AG04450 (cell line): ENCODE data around the gene GFOD1. TPM values are rescaled to one million over a fixed set of nuclear protein-coding genes. Genes with fewer than 3 reads are reported as not detected.

Source experiments
- CTCF ChIA-PET: fragments of 300-600, 350-600 bp; formaldehyde crosslinking; extraction: SDS; loops from one replicate; lab custom pipeline; 2022; ENCODE audit warnings: antibody characterized with exemption, inconsistent platforms; lab: Charles Lee
- POLR2A ChIA-PET: fragments of 350-600 bp; formaldehyde crosslinking; extraction: SDS; loops from one replicate; lab custom pipeline; 2021; ENCODE audit warnings: antibody characterized with exemption, inconsistent platforms; lab: Yijun Ruan, JAX
- DNase-seq: peaks from one replicate; pipeline ENCODE4 v3.0.0-alpha.2; 2011; ENCODE audit warnings: low read depth, low spot score
- H3K27ac ChIP-seq: one replicate; pipeline ENCODE4 v1.5.1; 2012; ENCODE audit warnings: low read depth, low read length, control low read depth
- H3K27me3 ChIP-seq: one replicate; pipeline ENCODE4 v1.6.0; 2012; ENCODE audit warnings: low read length; ENCODE audit not compliant: control insufficient read depth, insufficient read depth
- H3K4me3 ChIP-seq: 2 replicates; pipeline ENCODE4 v1.5.1; 2011; ENCODE audit warnings: mild to moderate bottlenecking, low read depth, low read length, control low read depth
- H3K9me3 ChIP-seq: 2 replicates; pipeline ENCODE4 v1.5.1; 2012; ENCODE audit warnings: low read length; ENCODE audit not compliant: control insufficient read depth, insufficient read depth
- polyA plus RNA-seq: library from polyadenylated mRNA; depleted of rRNA; stranded (reverse); fragments of >200 nt; gene quantifications from 2 replicates; pipeline ENCODE4 v1.2.3, GENCODE V29; 2011
- TF ChIP-seq, protein P1 (sequence below): IDR thresholded peaks from 2 replicates; pipeline ENCODE4 v1.5.1; 2011; ENCODE audit warnings: low read depth, low read length, control low read depth, inconsistent platforms

The GFOD1 gene
- polyA plus RNA-seq, 1 experiment = 3.0 TPM

DNA sequence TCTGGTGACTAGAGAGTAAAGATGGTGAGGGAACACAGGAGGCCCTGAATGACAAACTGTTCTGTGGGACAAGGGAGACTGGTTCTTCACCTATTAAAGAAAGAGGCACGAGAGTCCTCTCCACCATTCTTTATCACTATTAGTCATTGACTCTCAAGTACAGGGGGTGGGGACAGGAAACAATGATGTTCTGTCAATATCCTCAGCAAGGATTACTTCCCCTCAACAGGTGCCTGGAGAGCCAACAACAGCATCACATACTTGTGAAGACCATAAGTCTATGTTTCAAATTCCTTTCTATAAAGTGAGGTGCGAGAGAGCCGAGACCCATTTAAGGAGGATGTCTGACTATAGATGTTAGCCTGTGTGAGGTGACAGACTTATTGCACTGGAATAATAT, 86.6 kb downstream of the GFOD1 start:
- no peak for DNase-seq
- CTCF ChIA-PET = no interaction called here

DNA sequence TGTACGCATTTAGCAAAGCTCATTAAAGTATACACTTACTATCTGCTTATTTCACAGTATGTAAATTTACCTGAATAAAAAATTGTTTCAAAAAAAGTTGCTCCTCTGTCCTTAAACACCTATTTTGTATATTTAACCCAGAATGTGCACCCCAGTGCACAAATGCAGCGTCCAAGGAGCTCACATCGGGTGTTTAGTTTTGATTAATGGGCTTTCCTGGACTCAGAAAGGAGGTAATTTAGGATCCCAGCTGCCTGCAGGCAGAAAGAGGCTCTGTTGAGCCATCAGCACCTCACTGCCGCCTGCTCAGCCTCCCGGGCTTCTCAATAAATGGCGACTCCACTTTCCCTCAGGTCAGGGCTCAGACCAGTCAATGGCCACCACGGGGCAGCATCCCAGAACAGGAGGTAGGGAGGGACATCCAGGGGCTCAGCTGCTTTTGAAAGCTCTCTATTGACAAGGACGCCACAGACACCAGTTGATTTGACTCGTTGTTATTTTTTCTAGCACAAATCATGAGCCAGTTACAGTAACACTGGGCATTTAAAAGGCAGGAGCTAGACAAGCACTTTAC, 88.9 kb downstream of the GFOD1 start:
- H3K27me3 ChIP-seq = no peaks in the 10 kb centered on the region
- CTCF ChIA-PET = interaction anchor here (0.6 to 1.3 kb wide), 5 partner anchors 44 to 177 kb away, joined by 3 to 5 read pairs (median 4); partner anchors contain the start of gene SIRT5

More for the DNA sequence above, 86.6 kb downstream of the GFOD1 start:
- TF ChIP-seq, protein P1, sequence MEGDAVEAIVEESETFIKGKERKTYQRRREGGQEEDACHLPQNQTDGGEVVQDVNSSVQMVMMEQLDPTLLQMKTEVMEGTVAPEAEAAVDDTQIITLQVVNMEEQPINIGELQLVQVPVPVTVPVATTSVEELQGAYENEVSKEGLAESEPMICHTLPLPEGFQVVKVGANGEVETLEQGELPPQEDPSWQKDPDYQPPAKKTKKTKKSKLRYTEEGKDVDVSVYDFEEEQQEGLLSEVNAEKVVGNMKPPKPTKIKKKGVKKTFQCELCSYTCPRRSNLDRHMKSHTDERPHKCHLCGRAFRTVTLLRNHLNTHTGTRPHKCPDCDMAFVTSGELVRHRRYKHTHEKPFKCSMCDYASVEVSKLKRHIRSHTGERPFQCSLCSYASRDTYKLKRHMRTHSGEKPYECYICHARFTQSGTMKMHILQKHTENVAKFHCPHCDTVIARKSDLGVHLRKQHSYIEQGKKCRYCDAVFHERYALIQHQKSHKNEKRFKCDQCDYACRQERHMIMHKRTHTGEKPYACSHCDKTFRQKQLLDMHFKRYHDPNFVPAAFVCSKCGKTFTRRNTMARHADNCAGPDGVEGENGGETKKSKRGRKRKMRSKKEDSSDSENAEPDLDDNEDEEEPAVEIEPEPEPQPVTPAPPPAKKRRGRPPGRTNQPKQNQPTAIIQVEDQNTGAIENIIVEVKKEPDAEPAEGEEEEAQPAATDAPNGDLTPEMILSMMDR = no peak
- Histone ChIP-seq H3K9me3 (no peaks in the 10 kb centered on the region), H3K27me3 (no peaks in the 10 kb centered on the region), H3K27ac (no peak overlapping the region), H3K4me3 (no peak overlapping the region)
- POLR2A ChIA-PET = no interaction called here

DNA sequence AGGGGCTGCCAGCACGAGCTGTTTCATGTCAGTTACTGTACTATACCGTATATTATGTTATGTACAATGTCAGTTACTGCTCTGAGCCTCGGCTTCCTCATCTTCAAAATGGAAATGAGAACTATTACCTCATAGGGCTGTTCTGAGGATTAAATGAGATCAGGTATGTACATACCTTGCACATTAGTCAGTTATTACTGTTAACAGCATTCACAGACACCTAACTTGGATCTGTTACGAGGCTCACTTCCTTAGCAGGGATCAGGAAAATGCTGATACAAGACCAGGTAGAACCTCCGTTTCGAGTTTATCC, 89.4 kb downstream of the GFOD1 start:
- H3K9me3 ChIP-seq = no peaks in the 10 kb centered on the region
- POLR2A ChIA-PET = no interaction called here
- TF ChIP-seq, protein P1 = no peak
- no peak overlapping the region for H3K27ac ChIP-seq
- DNase-seq = no peak
- no peak overlapping the region for H3K4me3 ChIP-seq
- H3K27me3 ChIP-seq = no peaks in the 10 kb centered on the region
- CTCF ChIA-PET = interaction anchor here (0.6 to 1.3 kb wide), 5 partner anchors 43 to 177 kb away, joined by 3 to 5 read pairs (median 4); partner anchors contain the start of gene SIRT5

More for the DNA sequence above, 88.9 kb downstream of the GFOD1 start:
- TF ChIP-seq, protein P1 = no peak
- no peak overlapping the region for H3K4me3 ChIP-seq
- DNase-seq = no peak
- no peaks in the 10 kb centered on the region for H3K9me3 ChIP-seq
- no peak overlapping the region for H3K27ac ChIP-seq
- POLR2A ChIA-PET = no interaction called here

DNA sequence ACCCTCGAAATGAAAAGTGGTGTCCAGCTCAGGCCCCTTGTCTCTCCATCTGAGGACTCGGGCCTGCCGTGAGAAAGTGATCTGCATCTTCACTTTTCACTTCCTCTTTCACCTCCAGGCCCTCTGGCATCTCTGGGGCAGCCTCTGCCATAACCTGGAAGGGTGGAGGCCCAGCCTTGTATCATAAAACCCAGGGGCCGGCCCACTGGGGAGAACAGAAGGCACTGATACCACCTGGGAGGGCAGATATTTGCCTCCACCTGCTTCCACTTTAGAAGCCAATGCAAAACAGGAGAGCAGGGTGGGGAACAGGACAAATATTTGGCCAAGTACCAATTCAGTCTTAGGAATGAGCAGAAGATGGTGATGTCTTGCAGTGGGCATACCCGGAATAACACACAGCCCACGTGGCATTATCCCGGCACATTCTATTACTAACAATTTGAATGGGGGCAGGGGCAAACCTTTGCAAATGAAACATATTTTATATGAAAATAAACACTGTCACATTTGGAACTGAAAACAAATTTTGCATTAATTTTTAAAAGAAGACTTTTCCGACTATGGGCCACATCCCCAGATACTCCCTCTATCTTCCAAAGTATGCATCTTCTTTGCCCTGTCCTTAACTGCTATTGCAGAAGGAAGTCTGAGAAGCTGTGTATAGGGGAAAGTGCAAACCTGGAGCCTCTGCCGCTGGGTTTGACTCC, 89.9 kb downstream of the GFOD1 start:
- ChIA-PET POLR2A (no interaction called here), CTCF (interaction anchor here (0.6 to 1.3 kb wide), 4 partner anchors 75 to 178 kb away, joined by 3 to 5 read pairs (median 4); partner anchors contain the start of gene SIRT5)
- Histone ChIP-seq H3K27ac (no peak overlapping the region), H3K27me3 (no peaks in the 10 kb centered on the region), H3K4me3 (no peak overlapping the region), H3K9me3 (no peaks in the 10 kb centered on the region)
- TF ChIP-seq, protein P1 = peak; percentile 29; the same call in 1 of the 2 replicates
- DNase-seq = no peak

DNA sequence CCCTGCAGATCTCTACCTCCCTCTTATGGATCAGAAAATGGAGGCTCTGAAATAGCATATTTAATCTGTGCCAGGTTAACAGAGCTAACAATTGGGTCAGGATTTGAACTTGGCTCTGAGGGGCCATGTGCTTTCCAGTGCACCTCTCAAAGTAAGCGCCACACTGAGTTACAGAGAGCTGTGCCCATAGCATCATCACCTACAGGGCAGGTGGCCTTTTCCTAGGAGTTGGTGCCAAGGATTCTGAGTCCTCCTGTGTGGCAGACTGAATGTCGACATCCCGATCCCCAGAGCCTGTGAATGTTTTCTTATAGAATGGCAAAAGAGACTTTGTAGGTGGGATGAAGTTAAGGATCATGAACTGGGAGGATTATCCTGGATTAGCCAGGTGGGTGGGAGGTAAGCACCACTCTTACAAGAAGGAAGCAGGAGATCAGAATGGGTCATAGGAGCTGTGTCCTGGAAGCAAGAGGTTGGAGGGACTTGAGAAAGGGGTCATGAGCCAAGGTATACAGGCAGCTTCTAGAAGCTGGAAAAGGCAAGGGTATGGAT, 91.1 kb downstream of the GFOD1 start:
- H3K27me3 ChIP-seq = no peaks in the 10 kb centered on the region
- ChIA-PET CTCF (no interaction called here), POLR2A (no interaction called here)
- no peaks in the 10 kb centered on the region for H3K9me3 ChIP-seq
- no peak overlapping the region for H3K4me3 ChIP-seq
- DNase-seq = no peak
- TF ChIP-seq, protein P1 = no peak
- no peak overlapping the region for H3K27ac ChIP-seq
